Endodermal cell (in vitro differentiated cells): ENCODE data around the gene ARHGEF10L. TPM values are rescaled to one million over a fixed set of nuclear protein-coding genes. Genes with fewer than 3 reads are reported as not detected.
A peak's percentile ranks its signal among the peaks of the same experiment; 100 is the strongest.

Experiments
- DNase-seq: peaks from one replicate; pipeline ENCODE4 v3.0.0-alpha.2; 2017
- H3K27ac ChIP-seq: 2 replicates; pipeline ENCODE4 v1.5.1; 2013; ENCODE audit warnings: mild to moderate bottlenecking, low read depth, low read length, moderate library complexity
- H3K27me3 ChIP-seq: 2 replicates; pipeline ENCODE4 v1.6.1; 2013; ENCODE audit warnings: mild to moderate bottlenecking, low read length, moderate library complexity; ENCODE audit not compliant: insufficient read depth, control insufficient read depth, poor library complexity, severe bottlenecking
- H3K36me3 ChIP-seq: 2 replicates; pipeline ENCODE4 v1.7.0; 2013; ENCODE audit warnings: mild to moderate bottlenecking, low read length, moderate library complexity; ENCODE audit not compliant: control insufficient read depth, insufficient read depth
- H3K4me1 ChIP-seq: one replicate; pipeline ENCODE4 v1.7.0; 2013; ENCODE audit warnings: low read length; ENCODE audit not compliant: control insufficient read depth, insufficient read depth
- H3K4me3 ChIP-seq: 2 replicates; pipeline ENCODE4 v1.5.1; 2013; ENCODE audit warnings: mild to moderate bottlenecking, low read length, moderate library complexity
- H3K9ac ChIP-seq: 2 replicates; pipeline ENCODE4 v1.6.1; 2013; ENCODE audit warnings: mild to moderate bottlenecking, low read length, moderate library complexity; ENCODE audit not compliant: poor library complexity, severe bottlenecking; ENCODE audit errors: extremely low read depth
- H3K9me3 ChIP-seq: 2 replicates; pipeline ENCODE4 v1.6.1; 2013; ENCODE audit warnings: mild to moderate bottlenecking, low read length, moderate library complexity; ENCODE audit not compliant: control insufficient read depth
- H3K27ac Mint-ChIP-seq: 2 replicates; pipeline ENCODE4 v1.8.0; 2020; ENCODE audit warnings: mixed read lengths
- H3K27me3 Mint-ChIP-seq: 2 replicates; pipeline ENCODE4 v1.8.0; 2021; ENCODE audit warnings: mild to moderate bottlenecking, mixed read lengths; ENCODE audit not compliant: insufficient read depth
- H3K36me3 Mint-ChIP-seq: 2 replicates; pipeline ENCODE4 v1.8.0; 2020; ENCODE audit warnings: low read depth, mixed read lengths
- H3K4me1 Mint-ChIP-seq: 2 replicates; pipeline ENCODE4 v1.8.0; 2020; ENCODE audit warnings: mixed read lengths
- H3K4me3 Mint-ChIP-seq: 2 replicates; pipeline ENCODE4 v1.8.0; 2020; ENCODE audit warnings: mild to moderate bottlenecking, moderate library complexity, mixed read lengths
- H3K9me3 Mint-ChIP-seq: 2 replicates; pipeline ENCODE4 v1.8.0; 2020; ENCODE audit warnings: mild to moderate bottlenecking, mixed read lengths
- WGBS, 2 experiments: methylation state at CpG; one replicate each; pipeline versions ENCODE4 v1.1.5 to v1.1.7; 2013; ENCODE audit warnings: missing lambda C conversion rate in 2 of 2, mixed read lengths in 1 of 2; ENCODE audit not compliant: insufficient coverage in 1 of 2, insufficient read length in 1 of 2; 5-methylcytosine and 5-hydroxymethylcytosine counted together
- total RNA-seq, 2 donors: library from RNA; stranded (reverse); fragmentation: NEBNext Ultra II Directional in 1 of 2; extraction: Animal tissue kit (Norgen Biotek cat#: 25700) in 1 of 2; gene quantifications; 2 replicates in 1 of 2; 3 replicates in 1 of 2; pipeline ENCODE4 v1.2.1, GENCODE V29; 2021
- TF ChIP-seq, protein P1 (sequence below): fragments of 200-600 bp; sonication (generic); conservative IDR thresholded peaks from 2 replicates; pipeline ENCODE4 v1.5.0; 2021; ENCODE audit warnings: antibody characterized with exemption, mild to moderate bottlenecking

ARHGEF10L gene
- total RNA-seq, 2 donors from 2014 or later, result 5.2 to 10.5 TPM

- H3K9me3 Mint-ChIP-seq, result peaks cover 3% of the 10 kb centered on the region
- no peaks in the 10 kb centered on the region for H3K36me3 Mint-ChIP-seq
- Histone ChIP-seq H3K27me3 (peaks cover 46% of the 10 kb centered on the region), H3K9ac (no peak overlapping the region), H3K4me1 (no peaks in the 10 kb centered on the region), H3K36me3 (no peaks in the 10 kb centered on the region), H3K9me3 (no peaks in the 10 kb centered on the region), H3K27ac (no peak overlapping the region), H3K4me3 (no peak overlapping the region)
- WGBS, 2 experiments, result 87 to 100% methylated on average over 4 of the region's 4 CpGs
- H3K4me3 Mint-ChIP-seq, result no peak overlapping the region
- no peak overlapping the region for H3K27ac Mint-ChIP-seq
- peaks cover 92% of the 10 kb centered on the region for H3K27me3 Mint-ChIP-seq
- TF ChIP-seq, protein P1, sequence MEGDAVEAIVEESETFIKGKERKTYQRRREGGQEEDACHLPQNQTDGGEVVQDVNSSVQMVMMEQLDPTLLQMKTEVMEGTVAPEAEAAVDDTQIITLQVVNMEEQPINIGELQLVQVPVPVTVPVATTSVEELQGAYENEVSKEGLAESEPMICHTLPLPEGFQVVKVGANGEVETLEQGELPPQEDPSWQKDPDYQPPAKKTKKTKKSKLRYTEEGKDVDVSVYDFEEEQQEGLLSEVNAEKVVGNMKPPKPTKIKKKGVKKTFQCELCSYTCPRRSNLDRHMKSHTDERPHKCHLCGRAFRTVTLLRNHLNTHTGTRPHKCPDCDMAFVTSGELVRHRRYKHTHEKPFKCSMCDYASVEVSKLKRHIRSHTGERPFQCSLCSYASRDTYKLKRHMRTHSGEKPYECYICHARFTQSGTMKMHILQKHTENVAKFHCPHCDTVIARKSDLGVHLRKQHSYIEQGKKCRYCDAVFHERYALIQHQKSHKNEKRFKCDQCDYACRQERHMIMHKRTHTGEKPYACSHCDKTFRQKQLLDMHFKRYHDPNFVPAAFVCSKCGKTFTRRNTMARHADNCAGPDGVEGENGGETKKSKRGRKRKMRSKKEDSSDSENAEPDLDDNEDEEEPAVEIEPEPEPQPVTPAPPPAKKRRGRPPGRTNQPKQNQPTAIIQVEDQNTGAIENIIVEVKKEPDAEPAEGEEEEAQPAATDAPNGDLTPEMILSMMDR, result no peak
- H3K4me1 Mint-ChIP-seq, result peaks cover 3% of the 10 kb centered on the region
- DNase-seq, result no peak
Measured at GRCh38 chr1:17531343-17531681, 8.2 kb upstream of the ARHGEF10L start.

GRCh38 chr1:17531682-17532487 is 7.6 kb upstream of the ARHGEF10L start:
- TF ChIP-seq, protein P1, result no peak
- no peak overlapping the region for H3K4me3 ChIP-seq
- H3K4me1 ChIP-seq, result no peaks in the 10 kb centered on the region
- Mint-ChIP-seq H3K9me3 (peaks cover 3% of the 10 kb centered on the region), H3K4me3 (no peak overlapping the region), H3K4me1 (peaks cover 3% of the 10 kb centered on the region), H3K27ac (no peak overlapping the region), H3K27me3 (peaks cover 92% of the 10 kb centered on the region), H3K36me3 (no peaks in the 10 kb centered on the region)
- no peak for DNase-seq
- H3K9me3 ChIP-seq, result no peaks in the 10 kb centered on the region
- peak overlapping the region; percentile 36 for H3K27ac ChIP-seq
- H3K27me3 ChIP-seq, result peaks cover 49% of the 10 kb centered on the region
- H3K9ac ChIP-seq, result no peak overlapping the region
- no peaks in the 10 kb centered on the region for H3K36me3 ChIP-seq
- 78 to 88% methylated on average over 5 to 8 of the region's 8 CpGs for WGBS, 2 experiments

- Histone ChIP-seq H3K36me3 (no peaks in the 10 kb centered on the region), H3K27ac (no peak overlapping the region), H3K9me3 (no peaks in the 10 kb centered on the region), H3K4me3 (no peak overlapping the region), H3K9ac (no peak overlapping the region), H3K27me3 (peaks cover 55% of the 10 kb centered on the region), H3K4me1 (peaks cover 1% of the 10 kb centered on the region)
- no peak overlapping the region for H3K4me3 Mint-ChIP-seq
- H3K36me3 Mint-ChIP-seq, result no peaks in the 10 kb centered on the region
- 91 to 100% methylated on average over 4 of the region's 4 CpGs for WGBS, 2 experiments
- peaks cover 3% of the 10 kb centered on the region for H3K9me3 Mint-ChIP-seq
- H3K4me1 Mint-ChIP-seq, result peaks cover 1% of the 10 kb centered on the region
- no peak overlapping the region for H3K27ac Mint-ChIP-seq
- TF ChIP-seq, protein P1, result no peak
- DNase-seq, result no peak
- H3K27me3 Mint-ChIP-seq, result peaks cover 94% of the 10 kb centered on the region
Measured at GRCh38 chr1:17533201-17533600, 6.3 kb upstream of the ARHGEF10L start.
